Skin of body (tissue), 2 donors: ENCODE results near the gene ITGB2. TPM values are rescaled to one million over a fixed set of nuclear protein-coding genes. Genes with fewer than 3 reads are reported as not detected.

ENCODE experiments used
- DNase-seq: peaks from one replicate; lab custom pipeline; 2025; lab: John Stamatoyannopoulos, UW
- total RNA-seq: library from RNA; depleted of rRNA; stranded (reverse); fragments of >200 nt; gene quantifications from one replicate; pipeline ENCODE4 v1.2.3, GENCODE V29; 2014

The ITGB2 gene
- total RNA-seq, 1 donor from 2014 or later, result 22.5 TPM

DNA sequence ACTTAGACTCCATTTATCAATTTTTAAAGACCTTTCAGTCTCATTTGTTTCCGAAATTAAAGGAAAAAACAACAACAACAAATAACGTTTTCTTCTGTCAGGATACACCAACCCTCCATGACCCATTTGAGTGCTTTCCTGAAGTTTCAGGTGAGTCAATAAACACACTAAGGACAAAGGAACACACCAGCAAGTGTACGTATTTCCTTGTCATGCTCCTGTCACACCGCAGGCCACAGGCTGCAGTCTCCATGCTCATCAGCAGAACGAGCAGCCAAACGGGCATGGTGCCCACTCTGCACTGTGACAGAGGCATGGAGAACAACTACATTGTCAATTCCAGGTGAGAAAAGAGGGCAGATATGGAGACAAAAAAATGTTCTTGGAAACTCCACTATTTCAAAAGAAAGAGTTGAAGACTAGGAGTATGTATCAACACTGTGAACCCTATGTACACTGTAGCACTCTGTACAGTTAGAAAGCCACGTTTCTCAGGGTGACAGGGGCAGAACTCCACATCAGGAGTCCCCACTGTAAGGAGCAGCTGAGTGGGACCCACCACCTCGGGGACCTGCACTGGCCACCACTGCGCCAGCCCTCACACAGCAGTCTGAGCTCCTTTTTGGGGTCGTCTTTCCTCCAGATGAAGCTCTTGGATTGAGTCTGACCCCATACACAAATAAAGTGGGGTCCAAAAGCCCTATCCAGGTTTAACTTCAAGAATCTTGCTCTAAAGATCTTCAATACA, 49.8 kb downstream of the ITGB2 start:
- no peak for DNase-seq

DNA sequence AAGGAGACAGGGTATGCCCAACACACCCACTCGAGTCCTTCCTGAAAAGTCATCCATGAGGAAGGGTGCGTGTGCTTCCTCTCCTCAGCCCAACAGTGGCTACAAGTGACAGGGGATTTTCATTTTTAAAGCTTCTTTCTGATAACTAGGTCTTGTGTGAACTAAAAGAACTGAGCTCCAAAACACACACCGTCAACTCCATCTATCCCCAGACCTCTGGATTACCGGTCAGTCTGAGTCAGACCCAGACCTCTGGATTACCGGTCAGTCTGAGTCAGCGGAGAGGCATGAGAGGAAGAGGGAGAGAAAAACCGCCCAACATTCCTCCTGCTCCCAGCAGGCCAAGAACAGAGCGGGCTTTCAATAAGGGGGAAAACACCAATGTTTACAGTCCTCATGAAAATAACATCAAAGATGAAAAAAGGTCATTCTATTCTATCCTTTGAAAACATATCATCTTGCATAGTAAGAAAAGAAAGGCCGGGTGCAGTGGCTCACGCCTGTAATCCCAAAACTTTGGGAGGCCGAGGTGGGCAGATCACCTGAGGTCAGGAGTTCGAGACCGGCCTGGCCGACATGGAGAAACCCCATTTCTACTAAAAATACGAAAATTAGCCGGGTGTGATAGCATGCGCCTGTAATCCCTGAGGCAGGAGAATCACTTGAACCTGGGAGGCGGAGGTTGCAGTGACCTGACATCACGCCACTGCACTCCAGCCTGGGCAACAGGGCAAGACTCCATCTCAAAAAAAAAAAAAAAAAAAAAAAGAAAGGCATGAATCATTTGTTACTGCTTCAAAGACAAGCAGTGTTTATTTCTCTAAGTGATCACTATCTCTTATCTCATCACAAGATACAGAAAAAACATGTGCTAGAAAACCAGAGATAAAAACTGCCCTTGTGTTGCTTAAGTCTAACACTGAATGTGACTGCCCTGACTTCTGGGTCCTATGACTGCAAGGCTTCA, 50.6 kb downstream of the ITGB2 start:
- DNase-seq, result no peak

DNA sequence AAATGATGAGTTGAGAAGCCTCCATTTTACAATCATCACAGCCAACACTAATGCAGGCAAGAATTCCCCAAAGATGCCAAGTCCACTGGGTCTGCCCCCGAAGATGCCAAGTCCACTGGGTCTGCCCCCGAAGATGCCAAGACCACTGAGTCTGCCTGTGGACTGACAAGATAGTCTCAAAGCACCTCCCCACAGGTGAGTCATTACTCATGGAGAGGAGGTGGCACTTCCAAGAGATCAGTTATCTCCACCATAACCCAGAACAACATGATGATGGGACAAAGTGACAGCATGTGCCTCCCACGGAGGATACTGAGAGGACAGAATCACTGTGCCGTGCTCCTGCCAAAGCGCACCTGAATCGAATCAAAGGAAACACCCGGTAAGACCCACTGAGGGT, 52.0 kb downstream of the ITGB2 start:
- DNase-seq, result no peak

DNA sequence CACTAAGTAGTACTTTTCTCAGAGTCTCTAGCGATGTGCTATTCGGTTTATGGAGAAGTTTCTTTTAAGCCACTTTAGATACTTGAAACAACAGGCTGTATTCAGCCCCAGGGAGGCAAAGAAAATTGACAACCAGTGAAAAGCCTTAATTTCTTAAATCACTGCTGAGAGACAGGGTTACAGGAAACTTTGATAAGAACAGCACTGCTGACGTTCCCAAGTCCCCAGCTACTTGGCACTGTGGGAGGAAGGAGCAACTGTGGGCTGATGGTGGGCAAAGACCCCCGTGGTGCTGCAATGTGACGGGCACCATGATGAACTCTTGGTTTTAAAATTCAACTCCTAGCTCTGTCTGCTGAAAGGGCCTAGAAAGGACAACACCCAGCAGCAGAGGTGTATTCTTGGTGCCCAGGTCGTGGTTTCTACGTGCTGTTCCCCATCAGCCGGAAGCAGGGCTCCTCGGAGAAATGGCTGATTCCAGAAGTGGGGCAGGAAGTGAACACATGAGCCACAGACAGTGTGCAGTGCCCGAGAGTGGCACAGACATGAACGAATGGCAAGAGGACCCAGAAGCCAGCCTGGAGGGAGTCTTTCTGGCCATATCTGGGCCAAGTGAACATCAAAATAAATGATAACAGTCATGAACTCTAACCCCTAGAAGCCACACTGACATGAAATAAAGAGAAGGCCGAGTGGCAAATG, 52.5 kb downstream of the ITGB2 start:
- no peak for DNase-seq

DNA sequence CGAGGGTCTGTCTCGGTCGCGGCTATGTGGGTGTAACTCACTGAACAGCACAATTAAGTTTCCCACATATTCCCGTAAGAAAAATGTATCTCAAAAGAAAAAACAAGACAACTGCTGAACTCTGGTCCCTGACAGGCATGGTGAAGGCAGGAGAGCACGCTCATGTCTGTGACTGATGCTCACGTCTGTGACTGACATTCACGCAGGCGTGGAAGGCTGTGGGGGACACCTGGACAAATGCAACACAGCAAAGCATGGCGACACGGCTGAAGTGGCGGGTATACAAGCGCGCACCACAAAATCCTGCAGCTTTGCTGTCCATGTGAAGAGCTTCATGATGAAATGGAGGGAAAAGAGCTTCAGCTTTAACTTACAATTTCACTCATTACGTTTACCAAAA, 53.2 kb downstream of the ITGB2 start:
- DNase-seq, result no peak

DNA sequence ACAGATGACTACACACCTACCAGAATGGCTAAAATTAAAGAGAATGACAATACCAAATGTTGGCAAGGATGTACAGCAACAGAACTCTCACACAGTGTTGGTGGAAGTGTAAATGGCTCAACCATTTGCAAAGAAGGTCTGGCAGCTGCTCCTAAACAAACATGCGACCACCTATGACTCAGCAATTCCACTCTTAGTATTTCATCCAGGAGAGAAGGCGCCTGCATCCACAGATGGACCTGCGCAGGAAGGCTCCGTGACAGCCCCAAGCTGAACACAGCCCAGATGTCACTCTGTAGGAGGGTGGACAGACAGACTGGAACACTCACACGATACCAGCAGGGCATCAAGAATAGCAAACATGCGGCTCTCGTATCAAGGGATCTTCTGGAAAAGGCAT, 53.9 kb downstream of the ITGB2 start:
- DNase-seq, result no peak

DNA sequence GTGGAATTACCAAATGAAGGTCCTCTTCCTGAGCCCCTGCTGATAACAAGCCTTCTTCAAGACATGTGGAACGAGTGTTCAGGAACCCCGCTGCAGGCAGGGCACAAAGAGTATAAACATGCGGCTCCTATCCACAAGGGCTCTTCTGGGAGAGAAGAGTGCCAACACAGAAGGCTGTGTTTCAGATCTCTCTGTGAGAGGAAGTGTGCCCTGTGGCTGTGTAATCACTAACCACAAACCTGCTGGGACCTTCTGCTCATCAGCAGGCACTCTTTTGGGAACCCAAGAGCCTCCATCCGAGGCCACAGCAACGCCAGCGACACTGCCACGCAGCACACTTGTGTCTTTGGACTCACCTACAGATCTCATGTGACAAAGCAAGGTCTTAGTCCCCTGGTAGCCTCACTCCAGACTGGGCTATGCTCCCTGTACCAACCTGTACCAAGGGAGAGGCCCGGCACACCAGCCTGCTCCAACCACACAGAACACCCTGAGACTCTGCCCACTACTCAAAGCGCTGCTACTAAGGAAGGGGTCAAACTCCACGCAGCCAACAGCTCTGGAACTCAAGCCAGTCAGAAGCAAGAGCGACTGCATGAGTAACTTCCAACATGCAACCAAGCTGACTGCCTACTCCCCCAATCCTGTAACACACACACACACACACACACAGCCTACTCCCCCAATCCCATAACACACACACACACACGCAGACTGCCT, 55.0 kb downstream of the ITGB2 start:
- no peak for DNase-seq

DNA sequence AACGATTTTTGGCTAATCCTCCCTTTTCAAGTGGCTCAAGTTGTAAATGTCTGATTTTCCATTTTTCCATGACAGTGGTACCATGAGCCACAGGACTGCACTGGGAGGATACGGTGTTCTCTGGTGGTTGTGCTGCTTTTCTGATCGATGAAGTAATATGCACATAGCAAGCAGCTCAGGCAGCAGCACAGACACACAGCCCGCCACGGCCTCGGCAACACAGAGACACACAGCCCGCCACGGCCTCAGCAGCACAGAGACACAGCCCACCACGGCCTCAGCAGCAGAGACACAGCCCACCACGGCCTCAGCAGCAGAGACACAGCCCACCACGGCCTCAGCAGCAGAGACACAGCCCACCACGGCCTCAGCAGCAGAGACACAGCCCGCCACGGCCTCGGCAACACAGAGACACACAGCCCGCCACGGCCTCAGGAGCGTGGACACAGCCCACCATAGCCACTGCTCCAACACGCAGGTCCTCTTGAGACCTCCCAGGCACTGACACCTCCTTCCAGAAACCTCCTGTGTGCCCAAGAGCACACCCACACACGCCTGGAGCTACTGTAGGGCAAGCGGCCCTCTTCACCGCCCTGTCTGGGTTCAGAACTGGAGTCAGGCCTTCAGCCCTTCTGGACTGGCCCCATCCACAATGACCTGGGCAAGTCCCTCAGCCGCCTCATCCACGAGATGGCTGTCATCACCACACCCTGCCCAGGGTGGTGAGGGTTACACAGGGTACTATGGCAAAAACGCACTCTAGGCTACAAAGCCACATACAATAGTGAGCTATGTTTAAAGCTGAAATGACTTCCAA, 57.6 kb downstream of the ITGB2 start:
- DNase-seq, result no peak

DNA sequence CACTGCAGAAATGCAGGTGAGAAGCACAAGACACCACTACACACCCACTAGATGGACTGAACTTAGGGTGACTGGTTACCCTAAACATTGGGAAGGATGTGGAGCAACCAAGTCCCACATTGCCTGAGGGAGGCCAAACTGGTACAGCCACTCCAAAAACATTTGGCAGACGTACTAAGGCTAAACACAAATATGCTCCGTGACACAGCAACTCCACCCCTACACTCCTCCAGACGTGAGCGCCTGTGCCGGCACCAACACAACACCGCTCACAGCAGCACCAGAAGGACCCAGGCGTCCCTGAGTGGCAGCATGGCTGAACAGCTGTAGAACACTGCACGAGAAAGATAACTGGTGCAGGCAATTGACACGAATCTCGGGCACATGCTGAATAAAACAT, 61.9 kb downstream of the ITGB2 start:
- DNase-seq, result no peak

DNA sequence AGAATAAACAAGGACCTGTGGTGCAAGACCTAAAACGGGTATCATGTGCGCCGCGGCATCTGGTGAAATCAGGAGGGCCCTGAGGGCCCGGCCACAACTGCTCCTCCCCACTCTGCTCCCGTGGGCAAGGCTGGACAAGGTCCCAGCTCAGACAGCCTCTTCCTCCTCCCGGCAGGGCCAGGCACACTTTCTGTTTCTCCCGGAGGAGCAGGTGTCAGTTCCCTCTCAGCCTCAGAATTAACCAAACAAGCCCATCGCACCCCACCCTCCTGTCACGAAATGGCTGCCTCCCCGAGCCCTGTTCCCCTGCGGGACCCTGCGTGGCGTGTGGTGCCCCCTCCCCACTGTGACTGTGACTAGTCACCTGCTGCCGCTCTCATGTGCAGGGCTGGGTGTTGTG, 62.4 kb downstream of the ITGB2 start:
- DNase-seq, result no peak

DNA sequence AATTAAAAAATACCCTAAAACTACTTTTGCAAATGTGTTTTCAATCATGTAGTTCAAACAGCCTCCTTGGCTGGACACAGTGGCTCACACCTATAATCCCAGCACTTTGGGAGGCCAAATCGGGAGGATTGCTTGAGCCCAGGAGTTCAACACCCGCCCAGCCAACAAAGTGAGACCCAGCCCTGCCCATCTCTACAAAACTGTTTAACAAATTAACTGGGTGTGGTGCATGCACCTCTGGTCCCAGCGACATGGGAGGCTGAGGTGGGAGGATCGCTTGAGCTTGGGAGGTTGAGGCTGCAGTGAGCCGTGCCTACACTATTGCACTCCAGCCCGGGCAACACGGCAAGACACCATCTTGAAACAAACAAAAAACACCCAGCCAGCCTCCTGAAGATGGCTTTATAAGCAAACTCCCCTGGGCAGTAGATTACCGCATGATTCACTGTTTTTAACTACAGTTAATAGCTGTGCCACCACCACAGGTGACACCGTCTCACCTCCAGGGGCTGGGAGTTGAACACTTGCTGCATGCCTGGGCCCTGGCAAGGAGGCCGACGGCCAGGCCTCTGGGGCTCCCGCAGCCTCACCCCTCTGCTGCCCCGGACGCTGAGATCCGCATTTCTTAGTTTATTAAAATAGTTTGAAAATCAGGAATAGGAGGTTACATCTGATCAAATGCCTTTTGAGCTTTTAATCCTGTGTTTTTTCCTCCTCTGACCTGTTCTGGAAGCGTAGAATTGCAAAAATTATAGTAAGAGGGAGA, 63.4 kb downstream of the ITGB2 start:
- no peak for DNase-seq

DNA sequence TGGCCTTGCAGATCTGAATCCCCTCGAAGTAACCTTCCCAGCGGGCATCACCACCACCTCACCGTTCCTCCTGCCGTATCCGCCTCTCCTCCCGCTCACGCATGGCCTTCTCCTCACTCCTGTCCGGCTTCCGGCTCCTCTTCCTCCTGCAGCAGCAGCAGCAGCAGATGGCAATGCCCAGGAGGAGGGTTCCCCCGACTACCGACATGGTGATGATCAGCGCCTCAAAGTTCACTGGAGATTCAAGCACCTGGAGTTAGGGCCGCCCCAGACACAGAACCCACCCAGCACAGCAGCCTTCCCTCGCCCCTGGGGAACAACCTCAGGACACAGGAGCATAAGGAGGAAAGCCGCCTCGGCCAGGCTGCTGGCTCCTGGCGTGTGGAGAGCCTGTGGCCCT, 64.6 kb downstream of the ITGB2 start:
- no peak for DNase-seq

DNA sequence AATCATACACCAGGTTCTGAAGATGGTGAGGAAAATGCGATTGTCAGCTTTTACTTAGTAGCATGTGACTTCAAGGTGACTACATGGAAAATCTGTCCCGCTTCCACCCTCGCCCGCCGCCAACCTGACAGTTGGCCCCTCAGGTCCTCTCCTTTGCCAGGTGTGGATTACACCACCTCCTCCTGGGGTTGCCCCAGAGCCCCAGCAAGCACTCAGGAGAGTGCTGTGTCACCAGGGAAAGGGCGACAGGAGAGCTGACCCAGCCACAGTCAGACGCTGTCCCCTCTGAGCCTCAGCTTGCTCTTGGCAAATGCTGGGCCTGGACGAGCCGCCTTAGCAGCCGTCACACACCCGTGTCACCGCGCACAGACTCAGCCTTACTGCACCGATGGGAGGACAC, 65.1 kb downstream of the ITGB2 start:
- DNase-seq, result no peak

DNA sequence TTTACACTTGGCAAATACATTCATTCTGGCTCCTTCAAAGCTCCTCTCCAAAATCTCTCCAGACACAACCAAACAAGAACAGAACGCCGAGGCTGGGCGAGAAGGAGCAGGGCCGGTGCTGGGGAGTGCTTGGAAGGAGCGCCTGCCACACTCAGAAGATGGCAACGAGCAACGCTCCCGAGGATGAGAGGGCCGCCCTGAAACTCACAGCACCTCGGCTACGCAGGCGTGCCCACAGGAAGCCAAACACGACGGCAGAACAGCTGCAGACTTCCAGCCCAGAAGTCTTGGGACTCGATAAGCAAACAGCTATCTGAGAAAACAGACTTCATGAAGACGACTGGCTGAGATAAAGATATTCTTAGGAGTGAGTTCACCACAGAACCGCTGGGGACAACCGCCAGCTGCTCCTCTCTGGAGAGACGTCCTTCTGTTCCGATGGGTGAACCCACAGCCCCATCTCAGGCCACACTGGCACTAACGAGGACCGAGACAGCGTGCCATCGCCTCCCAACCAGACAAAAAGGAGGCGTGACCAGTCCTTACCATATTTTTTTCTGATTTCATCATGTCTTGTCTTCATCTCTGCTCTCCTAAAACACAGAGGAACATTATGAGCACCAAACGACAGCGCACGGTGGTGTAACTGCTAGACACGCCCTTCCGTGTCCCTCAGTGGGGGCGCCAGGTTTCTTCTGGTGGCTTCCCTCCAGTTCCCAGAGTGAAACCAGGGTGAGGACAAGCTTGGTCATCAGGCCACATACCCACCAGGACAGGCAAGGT, 65.8 kb downstream of the ITGB2 start:
- no peak for DNase-seq

DNA sequence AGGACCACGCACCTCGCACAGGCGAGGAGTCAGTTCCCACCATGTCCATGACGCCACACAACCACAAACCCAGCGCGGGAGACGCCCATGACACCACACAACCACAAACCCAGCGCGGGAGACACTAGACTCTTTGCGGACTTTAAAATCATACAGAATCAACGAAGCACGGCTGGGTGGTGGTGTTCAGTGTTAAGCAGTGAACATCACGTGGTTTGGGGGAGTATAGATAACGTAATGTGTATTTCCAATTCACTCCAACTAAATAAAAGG, 66.4 kb downstream of the ITGB2 start:
- DNase-seq, result no peak

DNA sequence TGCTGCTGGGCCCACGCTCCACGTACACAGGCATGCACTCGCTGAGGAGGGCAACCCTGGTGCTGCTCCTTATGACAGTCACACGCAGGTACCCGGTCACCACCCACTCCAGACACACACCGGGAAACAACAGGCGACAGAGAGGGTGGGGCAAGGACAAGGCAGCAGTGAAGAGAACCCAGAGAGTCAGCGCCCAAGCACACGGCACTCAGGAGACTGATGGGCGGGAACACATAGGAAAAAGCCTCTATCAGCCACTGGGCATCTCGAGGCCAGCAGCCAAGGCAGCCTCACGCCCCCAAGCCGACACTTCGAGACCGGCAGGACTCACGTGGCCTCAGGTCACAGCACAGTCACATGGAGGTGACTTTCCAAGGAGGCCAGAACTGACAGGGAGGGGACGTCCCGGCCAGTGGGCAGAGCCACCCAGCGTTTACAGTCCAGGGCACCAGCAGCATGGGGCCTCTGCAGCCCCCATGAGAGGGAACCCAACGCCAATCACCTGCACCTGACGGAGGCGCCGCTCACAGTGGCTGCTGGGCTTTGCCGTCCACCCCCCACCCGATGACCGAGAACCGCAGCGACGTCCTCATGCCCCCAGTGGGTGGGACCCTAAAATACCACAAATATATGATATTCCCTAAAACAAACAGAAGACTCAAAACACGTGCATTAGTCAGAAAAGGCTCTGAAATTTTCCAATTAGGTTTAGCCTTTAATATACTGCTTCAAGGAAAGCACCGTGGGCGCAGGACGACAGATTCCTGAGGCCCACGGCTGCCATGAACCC, 66.9 kb downstream of the ITGB2 start:
- DNase-seq, result no peak

DNA sequence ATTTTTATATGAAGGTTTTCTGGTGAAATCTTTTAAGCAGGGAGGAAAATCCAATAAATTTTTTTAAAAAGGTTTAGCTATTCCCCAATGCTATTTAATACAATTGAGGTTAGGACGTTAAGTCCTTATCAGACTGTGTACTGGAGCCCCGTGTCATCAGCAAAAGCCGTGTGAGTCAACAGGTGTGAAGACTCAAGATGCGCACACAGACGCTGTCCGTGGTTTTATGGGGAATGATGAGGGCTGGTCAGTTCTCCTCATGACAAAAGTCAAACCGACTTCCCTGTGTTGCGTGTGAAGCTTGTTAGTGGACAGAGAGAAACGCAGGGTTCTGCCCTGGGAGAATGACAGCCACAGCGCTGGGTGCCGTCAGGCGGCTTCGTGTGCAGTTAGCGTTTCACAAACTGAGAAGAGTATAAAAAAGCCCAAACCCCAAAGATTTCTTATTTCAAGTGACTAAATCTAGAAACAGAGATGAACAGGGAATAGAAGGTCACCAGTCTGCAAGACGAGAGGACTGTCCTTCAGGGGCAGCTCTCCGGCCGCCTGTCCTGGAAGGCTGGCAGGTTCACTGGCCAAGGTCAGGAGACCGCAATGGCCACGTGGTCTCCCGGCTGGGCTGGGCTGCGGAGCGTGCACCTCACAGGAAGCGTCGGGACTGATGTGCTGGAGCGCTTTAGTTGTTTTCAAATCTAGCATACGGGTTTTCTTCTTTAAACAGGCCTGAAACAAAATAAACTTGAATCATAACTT, 69.6 kb downstream of the ITGB2 start:
- DNase-seq, result no peak
